SK-N-SH (cell line): Measurements from ENCODE around the gene PTPMT1.

ENCODE experiments used
- CHD2 ChIP-seq: fragments of 150-350 bp; IDR thresholded peaks from 2 replicates; pipeline ENCODE4 v1.6.1; 2018; ENCODE audit warnings: low read length; ENCODE audit not compliant: partially characterized antibody
- EP300 ChIP-seq, 2 experiments: IDR thresholded peaks; 2 replicates each; pipeline versions ENCODE4 v1.4.0 to v1.6.1; 2012; ENCODE audit warnings: borderline replicate concordance in 1 of 2, low read depth in 1 of 2, low read length in 1 of 2
- EZH2phosphoT487 ChIP-seq: fragments of 200-600 bp; sonication (generic); IDR thresholded peaks from 2 replicates; pipeline ENCODE4 v1.6.1; 2017; ENCODE audit warnings: low read depth, mixed run types, mild to moderate bottlenecking, antibody characterized with exemption, moderate library complexity, borderline replicate concordance
- GATA2 ChIP-seq: sonication (generic); formaldehyde crosslinking; IDR thresholded peaks from 2 replicates; pipeline ENCODE4 v1.5.0; 2020; ENCODE audit warnings: mild to moderate bottlenecking, missing genetic modification reagents
- JUND ChIP-seq: IDR thresholded peaks from 2 replicates; pipeline ENCODE4 v1.4.0; 2012
- MEF2A ChIP-seq: IDR thresholded peaks from 2 replicates; pipeline ENCODE4 v1.4.0; 2012; ENCODE audit warnings: low read depth, borderline replicate concordance
- RFX5 ChIP-seq: IDR thresholded peaks from 2 replicates; pipeline ENCODE4 v1.6.1; 2012; ENCODE audit warnings: mild to moderate bottlenecking, improper control_type of control experiment, low read length
- SIN3A ChIP-seq: IDR thresholded peaks from 2 replicates; pipeline ENCODE4 v1.6.1; 2012; ENCODE audit warnings: low read depth, mild to moderate bottlenecking, low read length, moderate library complexity, borderline replicate concordance
- SMC3 ChIP-seq: IDR thresholded peaks from 2 replicates; pipeline ENCODE4 v1.6.1; 2012; ENCODE audit warnings: low read depth, low read length, improper control_type of control experiment
- TF ChIP-seq, protein P1 (sequence below): fragments of 200-600 bp; sonication (generic); IDR thresholded peaks from 2 replicates; pipeline ENCODE4 v1.6.1; 2017; ENCODE audit warnings: antibody characterized with exemption, mild to moderate bottlenecking, moderate library complexity
- TF ChIP-seq, protein P2 (sequence below): IDR thresholded peaks from 2 replicates; pipeline ENCODE4 v1.4.0; 2012; ENCODE audit warnings: low read depth
- TF ChIP-seq, protein P3 (sequence below): IDR thresholded peaks from 2 replicates; pipeline ENCODE4; 2012
- TF ChIP-seq, protein P4 (sequence below): IDR thresholded peaks from 2 replicates; pipeline ENCODE4 v1.6.1; 2012; ENCODE audit warnings: mild to moderate bottlenecking, low read depth, low read length, moderate library complexity

DNA sequence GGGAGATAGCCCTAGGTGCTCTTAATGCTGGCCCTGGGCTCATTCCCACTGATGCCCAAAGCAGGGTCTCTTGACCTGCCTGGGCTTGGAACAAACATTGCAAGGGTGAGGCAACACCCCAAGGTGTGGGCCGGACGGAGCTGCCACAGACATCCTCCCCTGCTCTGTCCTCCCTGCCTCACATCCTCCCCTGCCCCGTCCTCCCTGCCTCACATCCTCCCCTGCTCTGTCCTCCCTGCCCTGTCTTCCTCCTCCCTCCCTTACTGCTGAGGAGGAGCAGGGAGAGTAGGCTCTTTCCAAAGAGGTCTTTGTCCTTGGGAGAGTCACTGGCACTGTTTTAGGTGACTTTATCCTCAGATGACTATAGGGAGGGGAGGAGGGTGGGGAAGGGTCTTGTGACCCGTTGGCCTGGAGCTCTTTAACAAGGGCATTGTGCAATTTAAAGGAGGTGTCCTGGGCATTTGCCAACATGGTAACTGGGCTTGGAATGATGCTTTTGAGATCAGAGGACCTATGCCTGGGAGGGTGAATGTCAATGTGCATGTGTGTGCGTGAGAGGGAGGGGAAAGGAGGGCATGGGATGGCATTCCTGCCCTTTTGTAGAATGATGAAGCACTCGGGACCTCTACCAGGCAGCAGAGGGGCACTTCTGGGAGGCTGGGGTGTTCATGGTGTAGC lies 21.8 kb downstream of the PTPMT1 start:
- TF ChIP-seq, protein P1, sequence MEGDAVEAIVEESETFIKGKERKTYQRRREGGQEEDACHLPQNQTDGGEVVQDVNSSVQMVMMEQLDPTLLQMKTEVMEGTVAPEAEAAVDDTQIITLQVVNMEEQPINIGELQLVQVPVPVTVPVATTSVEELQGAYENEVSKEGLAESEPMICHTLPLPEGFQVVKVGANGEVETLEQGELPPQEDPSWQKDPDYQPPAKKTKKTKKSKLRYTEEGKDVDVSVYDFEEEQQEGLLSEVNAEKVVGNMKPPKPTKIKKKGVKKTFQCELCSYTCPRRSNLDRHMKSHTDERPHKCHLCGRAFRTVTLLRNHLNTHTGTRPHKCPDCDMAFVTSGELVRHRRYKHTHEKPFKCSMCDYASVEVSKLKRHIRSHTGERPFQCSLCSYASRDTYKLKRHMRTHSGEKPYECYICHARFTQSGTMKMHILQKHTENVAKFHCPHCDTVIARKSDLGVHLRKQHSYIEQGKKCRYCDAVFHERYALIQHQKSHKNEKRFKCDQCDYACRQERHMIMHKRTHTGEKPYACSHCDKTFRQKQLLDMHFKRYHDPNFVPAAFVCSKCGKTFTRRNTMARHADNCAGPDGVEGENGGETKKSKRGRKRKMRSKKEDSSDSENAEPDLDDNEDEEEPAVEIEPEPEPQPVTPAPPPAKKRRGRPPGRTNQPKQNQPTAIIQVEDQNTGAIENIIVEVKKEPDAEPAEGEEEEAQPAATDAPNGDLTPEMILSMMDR = no peak
- no peak for TF ChIP-seq EZH2phosphoT487
- TF ChIP-seq SIN3A = no peak
- TF ChIP-seq SMC3 = no peak
- TF ChIP-seq, protein P2, sequence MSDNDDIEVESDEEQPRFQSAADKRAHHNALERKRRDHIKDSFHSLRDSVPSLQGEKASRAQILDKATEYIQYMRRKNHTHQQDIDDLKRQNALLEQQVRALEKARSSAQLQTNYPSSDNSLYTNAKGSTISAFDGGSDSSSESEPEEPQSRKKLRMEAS = no peak
- TF ChIP-seq GATA2 = no peak
- TF ChIP-seq, protein P3, sequence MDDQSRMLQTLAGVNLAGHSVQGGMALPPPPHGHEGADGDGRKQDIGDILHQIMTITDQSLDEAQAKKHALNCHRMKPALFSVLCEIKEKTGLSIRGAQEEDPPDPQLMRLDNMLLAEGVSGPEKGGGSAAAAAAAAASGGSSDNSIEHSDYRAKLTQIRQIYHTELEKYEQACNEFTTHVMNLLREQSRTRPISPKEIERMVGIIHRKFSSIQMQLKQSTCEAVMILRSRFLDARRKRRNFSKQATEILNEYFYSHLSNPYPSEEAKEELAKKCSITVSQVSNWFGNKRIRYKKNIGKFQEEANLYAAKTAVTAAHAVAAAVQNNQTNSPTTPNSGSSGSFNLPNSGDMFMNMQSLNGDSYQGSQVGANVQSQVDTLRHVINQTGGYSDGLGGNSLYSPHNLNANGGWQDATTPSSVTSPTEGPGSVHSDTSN = no peak
- TF ChIP-seq RFX5 = no peak
- TF ChIP-seq, protein P4, sequence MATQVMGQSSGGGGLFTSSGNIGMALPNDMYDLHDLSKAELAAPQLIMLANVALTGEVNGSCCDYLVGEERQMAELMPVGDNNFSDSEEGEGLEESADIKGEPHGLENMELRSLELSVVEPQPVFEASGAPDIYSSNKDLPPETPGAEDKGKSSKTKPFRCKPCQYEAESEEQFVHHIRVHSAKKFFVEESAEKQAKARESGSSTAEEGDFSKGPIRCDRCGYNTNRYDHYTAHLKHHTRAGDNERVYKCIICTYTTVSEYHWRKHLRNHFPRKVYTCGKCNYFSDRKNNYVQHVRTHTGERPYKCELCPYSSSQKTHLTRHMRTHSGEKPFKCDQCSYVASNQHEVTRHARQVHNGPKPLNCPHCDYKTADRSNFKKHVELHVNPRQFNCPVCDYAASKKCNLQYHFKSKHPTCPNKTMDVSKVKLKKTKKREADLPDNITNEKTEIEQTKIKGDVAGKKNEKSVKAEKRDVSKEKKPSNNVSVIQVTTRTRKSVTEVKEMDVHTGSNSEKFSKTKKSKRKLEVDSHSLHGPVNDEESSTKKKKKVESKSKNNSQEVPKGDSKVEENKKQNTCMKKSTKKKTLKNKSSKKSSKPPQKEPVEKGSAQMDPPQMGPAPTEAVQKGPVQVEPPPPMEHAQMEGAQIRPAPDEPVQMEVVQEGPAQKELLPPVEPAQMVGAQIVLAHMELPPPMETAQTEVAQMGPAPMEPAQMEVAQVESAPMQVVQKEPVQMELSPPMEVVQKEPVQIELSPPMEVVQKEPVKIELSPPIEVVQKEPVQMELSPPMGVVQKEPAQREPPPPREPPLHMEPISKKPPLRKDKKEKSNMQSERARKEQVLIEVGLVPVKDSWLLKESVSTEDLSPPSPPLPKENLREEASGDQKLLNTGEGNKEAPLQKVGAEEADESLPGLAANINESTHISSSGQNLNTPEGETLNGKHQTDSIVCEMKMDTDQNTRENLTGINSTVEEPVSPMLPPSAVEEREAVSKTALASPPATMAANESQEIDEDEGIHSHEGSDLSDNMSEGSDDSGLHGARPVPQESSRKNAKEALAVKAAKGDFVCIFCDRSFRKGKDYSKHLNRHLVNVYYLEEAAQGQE = no peak
- no peak for TF ChIP-seq CHD2
- TF ChIP-seq EP300 (IDR thresholded peaks at IDR 0.05; ENCODE audit: borderline replicate concordance in 1 of 2, low read depth in 1 of 2, low read length in 1 of 2) = no peak
- no peak for TF ChIP-seq JUND
- no peak for TF ChIP-seq MEF2A
